Calu3 (cell line): Measurements from ENCODE around the gene FCER2. TPM values are rescaled to one million over a fixed set of nuclear protein-coding genes. Genes with fewer than 3 reads are reported as not detected.

Source experiments
- BruUV-seq: library from RNA; stranded (reverse); fragments of 400-500 nt; replicated peaks from 2 replicates; lab custom pipeline; 2021; lab: Mats Ljungman, UMichigan
- CTCF ChIA-PET: fragments of 300-600 bp; sonication (Branson Sonifier 250); formaldehyde crosslinking; loops from one replicate; lab custom pipeline; 2022; ENCODE audit warnings: antibody characterized with exemption; lab: Charles Lee
- DNase-seq: peaks from one replicate; pipeline ENCODE4 v3.0.0; 2022
- H3K27ac Mint-ChIP-seq: one replicate; pipeline ENCODE4 v1.8.0; 2022; ENCODE audit warnings: mixed read lengths; ENCODE audit not compliant: unreplicated experiment
- H3K27me3 Mint-ChIP-seq: one replicate; pipeline ENCODE4 v1.8.0; 2022; ENCODE audit warnings: mixed read lengths; ENCODE audit not compliant: unreplicated experiment
- H3K36me3 Mint-ChIP-seq: one replicate; pipeline ENCODE4 v1.8.0; 2022; ENCODE audit warnings: mild to moderate bottlenecking, moderate library complexity, mixed read lengths; ENCODE audit not compliant: insufficient read depth, unreplicated experiment
- H3K4me1 Mint-ChIP-seq: one replicate; pipeline ENCODE4 v1.8.0; 2022; ENCODE audit warnings: mild to moderate bottlenecking, low read depth, mixed read lengths; ENCODE audit not compliant: unreplicated experiment
- H3K4me3 Mint-ChIP-seq: one replicate; pipeline ENCODE4 v1.8.0; 2022; ENCODE audit warnings: mild to moderate bottlenecking, low read depth, moderate library complexity, mixed read lengths; ENCODE audit not compliant: unreplicated experiment
- H3K9me3 Mint-ChIP-seq: one replicate; pipeline ENCODE4 v1.8.0; 2022; ENCODE audit warnings: low read depth, mixed read lengths; ENCODE audit not compliant: unreplicated experiment
- CTCF ChIP-seq: fragments of 200-600 bp; IDR thresholded peaks from one replicate; pipeline ENCODE4 v1.8.0; 2022; ENCODE audit warnings: antibody characterized with exemption; ENCODE audit not compliant: unreplicated experiment
- intact Hi-C: fragments of 100-400 bp; cut with micrococcal nuclease; formaldehyde crosslinking; loops from one replicate; pipeline ENCODE4 v1.10.0; 2022; ENCODE audit not compliant: unreplicated experiment
- total RNA-seq: library from RNA; stranded (reverse); gene quantifications from 2 replicates; pipeline ENCODE4 v1.2.3, GENCODE V29; 2022

FCER2 gene
- total RNA-seq, 1 experiment from 2014 or later = not detected

GRCh38 chr19:7736148-7736547, 34.2 kb upstream of the FCER2 start:
- Mint-ChIP-seq H3K27ac (no peak overlapping the region), H3K4me1 (no peaks in the 10 kb centered on the region), H3K27me3 (peaks cover 79% of the 10 kb centered on the region), H3K36me3 (no peaks in the 10 kb centered on the region), H3K9me3 (no peaks in the 10 kb centered on the region), H3K4me3 (no peak overlapping the region)
- no TSS peak for BruUV-seq
- CTCF ChIA-PET = no interaction called here
- TF ChIP-seq CTCF = no peak
- no peak for DNase-seq
- intact Hi-C loops = no loop called here

GRCh38 chr19:7734220-7735203, 32.6 kb upstream of the FCER2 start:
- BruUV-seq = no TSS peak
- Mint-ChIP-seq H3K4me3 (no peak overlapping the region), H3K4me1 (no peaks in the 10 kb centered on the region), H3K36me3 (no peaks in the 10 kb centered on the region), H3K9me3 (no peaks in the 10 kb centered on the region), H3K27ac (no peak overlapping the region), H3K27me3 (peaks cover 72% of the 10 kb centered on the region)
- CTCF ChIA-PET = interaction anchor here (0.6 kb wide), 1 partner anchor 186 kb away, joined by 3 read pairs; no protein-coding TSS in a partner anchor
- TF ChIP-seq CTCF = no peak
- DNase-seq = no peak
- intact Hi-C loops = no loop called here

GRCh38 chr19:7733376-7733775, 31.4 kb upstream of the FCER2 start:
- Mint-ChIP-seq H3K4me1 (no peaks in the 10 kb centered on the region), H3K36me3 (no peaks in the 10 kb centered on the region), H3K4me3 (no peak overlapping the region), H3K9me3 (no peaks in the 10 kb centered on the region), H3K27me3 (peaks cover 72% of the 10 kb centered on the region), H3K27ac (no peak overlapping the region)
- intact Hi-C loops = no loop called here
- BruUV-seq = no TSS peak
- DNase-seq = no peak
- CTCF ChIA-PET = no interaction called here
- TF ChIP-seq CTCF = no peak

GRCh38 chr19:7732045-7732444, 30.1 kb upstream of the FCER2 start, which contains the start of gene CLEC4G:
Gene CLEC4G, minus strand, starts transcription at chr19:7732110. Its CDS starts 8 bp downstream, at chr19:7732102.
- Mint-ChIP-seq H3K27ac (no peak within 1 kb of the TSS), H3K4me1 (no peaks in the 10 kb centered on the region), H3K27me3 (peaks cover 80% of the 10 kb centered on the region), H3K4me3 (no peak within 1 kb of the TSS), H3K9me3 (no peaks in the 10 kb centered on the region), H3K36me3 (no peaks in the 10 kb centered on the region)
- BruUV-seq = no TSS peak
- CTCF ChIA-PET = no interaction called here
- intact Hi-C loops = no loop called here
- TF ChIP-seq CTCF = no peak
- no peak for DNase-seq
